Effector CD8-positive, alpha-beta T cell (primary cell): ENCODE measurements around the gene SRP19.
"Not testable (repeated sequence)": the region's sequence is repeated elsewhere in the genome, so short reads cannot be mapped to it uniquely, and the experiment has no call there.

ENCODE experiments used
- DNase-seq: peaks from one replicate; lab custom pipeline; 2025; lab: John Stamatoyannopoulos, UW

SRP19 gene

DNA sequence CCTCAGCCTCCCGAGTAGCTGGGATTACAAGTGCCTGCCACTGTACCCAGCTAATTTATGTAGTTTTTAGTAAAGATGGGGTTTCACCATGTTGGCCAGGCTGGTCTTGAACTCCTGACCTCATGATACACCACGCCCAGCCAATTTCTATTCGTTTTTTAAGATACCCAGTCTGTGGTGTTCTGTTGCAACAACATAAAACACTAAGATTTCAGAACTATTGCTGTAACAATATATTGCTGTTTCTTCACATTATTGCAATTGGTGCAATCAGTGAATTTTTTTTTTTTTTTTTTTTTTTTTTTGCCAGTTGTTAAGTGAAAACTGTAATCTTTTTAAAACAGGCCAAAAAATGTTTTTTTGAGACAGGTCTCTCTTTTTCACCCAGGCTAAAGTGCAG lies 9.9 kb downstream of the SRP19 start:
- no peak for DNase-seq

GRCh38 chr5:112876362-112876761 lies 15.3 kb downstream of the SRP19 start:
- DNase-seq, result no peak

- DNase-seq, result no peak
These were observed 17.0 kb downstream of the SRP19 start for GRCh38 chr5:112878101-112878500.

DNA sequence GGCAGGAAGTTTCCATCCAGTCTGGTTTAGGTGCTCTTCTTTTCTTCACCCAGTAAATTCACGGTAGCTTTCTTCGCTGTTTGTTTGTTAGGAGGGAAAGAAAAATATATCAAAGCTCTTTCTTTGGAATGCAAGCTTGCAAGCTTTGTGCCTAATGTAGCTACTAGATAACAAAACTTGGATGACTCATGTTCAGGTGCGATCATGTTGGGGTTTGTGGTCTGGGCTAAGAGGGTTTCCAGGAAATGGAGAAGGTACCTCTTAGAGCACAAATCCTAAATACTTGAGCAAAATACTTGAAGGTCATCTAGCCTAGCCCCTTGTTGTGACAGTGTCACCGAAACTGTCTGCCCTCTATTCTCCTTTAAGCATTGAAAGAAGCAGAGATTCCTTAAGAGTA lies 17.7 kb downstream of the SRP19 start:
- no peak for DNase-seq

- no peak for DNase-seq
These were observed 19.3 kb downstream of the SRP19 start for GRCh38 chr5:112880219-112880964.

GRCh38 chr5:112883192-112883591 lies 22.1 kb downstream of the SRP19 start:
- DNase-seq, result no peak

DNA sequence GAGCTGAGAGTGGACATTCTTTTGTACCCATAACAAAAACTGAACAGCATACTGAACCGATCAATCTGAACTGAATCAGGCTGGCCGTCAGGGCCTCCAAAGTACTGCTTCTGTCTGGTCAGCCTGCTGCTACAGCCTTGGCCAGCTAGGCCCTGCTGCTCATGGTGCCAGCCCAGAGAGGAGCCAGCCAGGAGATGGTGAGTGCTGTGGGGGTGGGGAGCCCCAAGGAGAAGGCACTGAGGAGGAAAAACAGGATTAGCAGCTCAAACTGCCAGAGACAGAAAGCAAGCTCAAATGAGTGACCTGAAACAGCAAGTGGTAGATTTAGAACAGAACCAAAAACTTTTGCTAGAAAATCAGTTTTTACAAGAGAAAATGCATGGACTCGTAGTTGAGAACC lies 23.9 kb downstream of the SRP19 start:
- DNase-seq, result no peak

- DNase-seq, result no peak
These were observed 25.9 kb downstream of the SRP19 start for GRCh38 chr5:112886975-112887374.

DNA sequence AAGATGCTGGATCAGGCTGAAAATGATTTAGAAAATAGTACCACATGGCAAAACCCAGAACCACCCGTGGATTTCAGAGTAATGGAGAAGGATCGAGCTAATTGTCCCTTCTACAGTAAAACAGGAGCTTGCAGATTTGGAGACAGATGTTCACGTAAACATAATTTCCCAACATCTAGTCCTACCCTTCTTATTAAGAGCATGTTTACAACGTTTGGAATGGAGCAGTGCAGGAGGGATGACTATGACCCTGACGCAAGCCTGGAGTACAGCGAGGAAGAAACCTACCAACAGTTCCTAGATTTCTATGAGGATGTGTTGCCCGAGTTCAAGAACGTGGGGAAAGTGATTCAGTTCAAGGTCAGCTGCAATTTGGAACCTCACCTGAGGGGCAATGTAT lies 31.0 kb downstream of the SRP19 start:
- DNase-seq, result not testable (repeated sequence)

- DNase-seq, result no peak
These were observed 31.7 kb downstream of the SRP19 start for GRCh38 chr5:112892776-112893175.

- no peak for DNase-seq
These were observed 34.6 kb downstream of the SRP19 start for GRCh38 chr5:112895682-112896081.

DNA sequence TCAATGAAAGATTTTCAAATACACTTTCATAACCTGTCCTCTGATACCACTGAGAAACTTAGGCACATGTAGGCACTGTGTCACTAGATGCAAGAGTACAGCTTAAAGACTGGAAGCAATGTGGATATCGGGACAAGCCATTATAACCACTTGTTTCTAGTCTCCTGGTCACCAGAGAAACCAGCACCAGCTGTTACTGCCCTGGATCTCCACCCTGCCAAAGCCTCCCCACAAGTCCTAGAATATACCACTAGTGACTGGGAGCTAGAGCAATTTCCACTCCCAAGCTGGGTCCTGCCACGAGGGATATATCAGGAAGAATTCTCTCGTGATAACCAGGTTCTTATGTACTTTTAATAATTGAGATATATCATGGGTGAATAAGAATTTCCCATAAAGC lies 41.5 kb downstream of the SRP19 start:
- DNase-seq, result no peak

DNA sequence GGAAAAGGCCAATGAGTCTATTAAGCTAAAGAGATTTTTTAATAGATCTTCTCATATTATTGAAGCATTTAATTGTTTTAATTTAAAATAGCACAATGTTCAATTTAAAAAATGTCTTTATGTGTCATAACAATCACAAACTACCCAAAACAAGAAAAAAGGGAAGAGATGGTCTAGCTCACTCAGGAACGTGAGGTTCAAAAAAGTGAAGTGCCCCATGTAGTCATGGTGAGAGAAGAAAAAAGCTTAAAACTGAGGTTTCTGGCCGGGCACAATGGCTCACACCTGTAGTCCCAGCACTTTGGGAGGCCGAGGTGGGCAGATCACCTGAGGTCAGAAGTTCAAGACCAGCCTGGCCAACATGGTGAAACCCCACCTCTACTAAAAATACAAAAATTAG lies 43.9 kb downstream of the SRP19 start:
- DNase-seq, result not testable (repeated sequence)

DNA sequence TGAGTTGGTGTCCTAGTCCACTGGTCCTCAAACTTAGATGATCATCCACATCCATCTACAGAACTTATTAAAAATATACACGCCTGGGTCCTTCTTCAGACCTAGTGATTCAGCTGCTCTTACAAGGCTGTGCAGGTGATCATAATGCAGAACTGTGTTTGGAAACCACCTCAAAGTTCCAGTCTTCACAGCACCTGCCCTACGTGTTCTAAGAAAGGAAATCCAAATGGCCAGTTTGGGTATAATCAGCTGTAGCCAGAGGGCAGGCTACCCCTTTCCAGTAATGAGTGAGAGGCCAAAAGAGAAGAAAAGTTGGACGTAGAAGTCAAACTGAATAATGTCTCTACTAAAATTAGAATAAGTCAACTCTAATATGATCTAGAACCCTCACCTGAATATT lies 45.5 kb downstream of the SRP19 start:
- DNase-seq, result no peak

GRCh38 chr5:112907166-112907631 lies 46.1 kb downstream of the SRP19 start:
- DNase-seq, result no peak

DNA sequence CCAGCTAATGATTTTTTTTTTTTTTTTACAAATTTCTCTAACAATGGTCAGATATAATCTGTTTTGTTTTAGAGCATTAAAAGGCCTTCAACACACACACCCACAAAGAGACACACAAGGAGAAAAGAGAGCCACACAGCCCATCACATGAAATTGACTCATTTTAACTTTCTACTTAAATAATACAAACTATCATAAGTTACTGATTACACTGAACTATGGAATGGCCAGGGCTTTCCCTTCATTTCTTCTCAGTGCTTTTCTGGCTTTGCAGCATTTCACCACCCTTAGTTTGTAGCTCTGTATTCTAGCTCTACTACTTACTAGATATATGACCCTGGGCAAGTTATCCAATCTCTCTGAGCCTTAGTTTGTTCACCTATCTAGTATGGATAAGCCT lies 47.8 kb downstream of the SRP19 start:
- DNase-seq, result no peak

GRCh38 chr5:112910529-112910928 lies 49.4 kb downstream of the SRP19 start:
- no peak for DNase-seq

DNA sequence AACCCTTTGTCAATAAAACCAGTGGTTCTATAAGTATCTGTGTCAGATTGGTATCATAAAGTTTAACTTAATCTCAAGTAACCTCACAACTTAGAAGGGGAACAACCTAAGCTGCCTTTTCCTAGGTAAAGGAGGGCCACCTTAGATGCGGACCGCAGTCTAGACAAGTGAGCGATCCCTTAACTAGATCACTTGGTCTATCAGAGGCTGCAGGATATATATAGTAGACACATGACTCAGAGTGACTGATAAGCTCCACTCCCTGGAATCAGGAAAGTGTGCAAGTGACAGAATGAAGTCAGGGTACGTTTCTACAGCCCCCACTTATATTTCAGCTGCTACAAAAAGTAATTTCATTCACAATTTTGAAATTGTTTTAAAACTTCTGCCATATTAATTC lies 53.5 kb downstream of the SRP19 start:
- DNase-seq, result no peak

DNA sequence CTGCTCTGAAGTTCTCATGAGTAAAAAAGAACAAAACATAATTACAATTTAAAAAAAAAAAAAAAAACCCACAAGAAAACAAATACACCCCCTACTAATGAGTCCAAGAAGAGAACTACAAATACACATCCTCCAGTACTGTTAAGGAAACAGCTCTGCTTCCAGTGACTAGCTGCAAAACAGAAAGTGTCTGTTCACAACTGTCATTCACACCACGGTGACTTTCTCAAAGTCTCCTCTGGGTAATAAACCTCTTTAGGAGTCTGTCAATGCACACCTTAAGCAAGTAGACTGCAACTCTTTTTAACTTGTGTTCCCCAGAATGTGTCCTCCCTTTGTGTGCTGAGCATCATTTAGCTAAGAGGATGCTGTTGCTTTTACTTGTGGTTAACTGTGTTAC lies 54.7 kb downstream of the SRP19 start:
- no peak for DNase-seq

DNA sequence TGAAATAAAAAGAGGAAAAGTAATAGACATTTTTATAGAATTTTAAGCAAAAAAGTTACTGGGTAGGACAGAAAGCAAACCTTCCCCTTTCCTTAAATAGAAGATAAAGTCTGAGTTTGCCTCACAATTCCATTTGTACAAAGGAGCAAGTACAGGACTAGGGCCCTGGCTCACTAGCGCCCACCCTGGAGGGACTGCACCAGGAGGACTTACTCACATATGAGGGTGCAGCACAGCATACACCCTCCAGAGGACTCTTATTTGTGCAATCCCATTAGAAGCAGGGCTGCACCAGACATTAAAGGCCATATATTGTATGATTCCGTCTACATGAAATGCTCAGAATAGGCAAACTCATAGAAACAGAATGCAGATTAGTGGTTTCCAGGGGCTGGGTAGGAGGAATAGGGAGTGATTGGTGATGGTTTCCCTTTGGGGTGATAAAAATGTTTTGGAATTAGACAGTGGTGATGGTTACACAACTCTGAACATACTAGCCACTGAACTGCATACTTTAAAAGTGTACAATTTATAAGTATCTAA lies 56.4 kb downstream of the SRP19 start:
- DNase-seq, result no peak

GRCh38 chr5:112918136-112918535 lies 57.0 kb downstream of the SRP19 start:
- no peak for DNase-seq

- DNase-seq, result no peak
These were observed 57.6 kb downstream of the SRP19 start for GRCh38 chr5:112918679-112919078.
